Ectodermal cell (in vitro differentiated cells): ENCODE measurements around the gene GPS1.

Experiments used
- H3K27ac ChIP-seq: 2 replicates; pipeline ENCODE4 v1.7.0; 2013; ENCODE audit warnings: mild to moderate bottlenecking, low read depth, low read length; ENCODE audit not compliant: insufficient read depth, poor library complexity, severe bottlenecking
- H3K27me3 ChIP-seq: 2 replicates; pipeline ENCODE4 v1.7.0; 2013; ENCODE audit warnings: mild to moderate bottlenecking, low read length; ENCODE audit not compliant: insufficient read depth, control insufficient read depth, poor library complexity, severe bottlenecking
- H3K36me3 ChIP-seq: one replicate; pipeline ENCODE4 v1.7.0; 2013; ENCODE audit warnings: low read length; ENCODE audit not compliant: control insufficient read depth, insufficient read depth
- H3K4me1 ChIP-seq: one replicate; pipeline ENCODE4 v1.7.0; 2013; ENCODE audit warnings: low read length; ENCODE audit not compliant: control insufficient read depth, insufficient read depth
- H3K4me3 ChIP-seq: 2 replicates; pipeline ENCODE4 v1.7.0; 2013; ENCODE audit warnings: low read depth, low read length, control low read depth; ENCODE audit not compliant: insufficient read depth
- H3K9me3 ChIP-seq: 2 replicates; pipeline ENCODE4 v1.7.0; 2013; ENCODE audit warnings: mild to moderate bottlenecking, low read length, moderate library complexity; ENCODE audit not compliant: control insufficient read depth
- WGBS, 2 experiments: methylation state at CpG; one replicate each; pipeline ENCODE4 v1.1.7; 2013; ENCODE audit warnings: missing lambda C conversion rate in 2 of 2; 5-methylcytosine and 5-hydroxymethylcytosine counted together

Gene GPS1

DNA sequence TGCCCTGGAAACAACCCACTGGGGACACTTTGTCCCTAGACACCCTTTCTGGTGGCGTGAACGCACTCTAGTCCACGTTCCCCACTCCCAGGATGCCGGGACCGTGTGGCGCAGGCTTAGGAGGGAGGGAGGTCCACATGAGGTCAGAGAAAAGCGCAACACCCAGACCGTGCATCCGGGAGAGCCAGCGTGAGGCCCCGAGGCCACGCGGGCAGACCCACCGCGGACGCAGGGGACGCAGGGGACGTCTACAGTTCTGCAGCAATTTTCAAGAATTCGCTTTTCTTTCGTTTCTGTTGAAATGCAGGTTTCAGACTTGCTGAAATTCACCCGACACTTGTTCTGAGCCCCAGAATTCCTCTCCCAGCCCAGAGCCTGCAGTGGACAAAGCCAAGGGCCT is 4.8 kb upstream of the GPS1 start:
- Histone ChIP-seq H3K9me3 (no peaks in the 10 kb centered on the region), H3K27ac (no peak overlapping the region), H3K4me1 (peaks cover 5% of the 10 kb centered on the region), H3K36me3 (peaks cover 3% of the 10 kb centered on the region), H3K27me3 (no peaks in the 10 kb centered on the region), H3K4me3 (no peak overlapping the region)
- WGBS, 2 experiments, result 95% methylated on average over 21 of the region's 21 CpGs

- peaks cover 3% of the 10 kb centered on the region for H3K36me3 ChIP-seq
Measured at GRCh38 chr17:82047379-82047778, 4.3 kb upstream of the GPS1 start.

GRCh38 chr17:82047914-82048570 is 3.7 kb upstream of the GPS1 start:
- 88 to 92% methylated on average over 25 of the region's 25 CpGs for WGBS, 2 experiments
- Histone ChIP-seq H3K4me3 (no peak overlapping the region), H3K4me1 (peaks cover 7% of the 10 kb centered on the region), H3K27me3 (no peaks in the 10 kb centered on the region), H3K36me3 (peaks cover 3% of the 10 kb centered on the region), H3K9me3 (no peaks in the 10 kb centered on the region), H3K27ac (no peak overlapping the region)

More at GRCh38 chr17:82047379-82047778, 4.3 kb upstream of the GPS1 start:
- 93 to 95% methylated on average over 24 of the region's 24 CpGs for WGBS, 2 experiments
- H3K4me3 ChIP-seq, result no peak overlapping the region
- H3K4me1 ChIP-seq, result peaks cover 5% of the 10 kb centered on the region
- H3K27me3 ChIP-seq, result no peaks in the 10 kb centered on the region
- H3K27ac ChIP-seq, result no peak overlapping the region
- no peaks in the 10 kb centered on the region for H3K9me3 ChIP-seq

DNA sequence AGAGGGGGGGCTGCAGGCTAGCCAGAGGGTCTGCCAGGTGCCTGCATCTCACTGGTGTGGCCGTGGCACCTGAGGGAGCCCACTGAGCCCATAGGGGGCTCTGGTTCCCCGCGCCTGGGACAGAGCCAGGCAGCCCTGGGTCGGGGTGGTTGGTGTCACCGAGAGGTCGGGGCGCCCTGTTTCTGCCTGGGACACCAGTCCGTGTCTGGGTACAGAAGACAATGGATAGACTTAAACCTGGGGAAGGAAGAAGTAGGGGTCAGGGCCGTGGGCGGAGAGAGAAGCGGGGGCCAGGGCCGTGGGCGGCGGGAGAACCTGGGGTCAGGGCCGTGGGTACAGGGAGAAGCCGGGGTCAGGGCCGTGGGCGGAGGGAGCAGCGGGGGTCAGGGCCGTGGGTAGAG is 3.1 kb upstream of the GPS1 start:
- Histone ChIP-seq H3K36me3 (peaks cover 4% of the 10 kb centered on the region), H3K9me3 (no peaks in the 10 kb centered on the region), H3K4me1 (peaks cover 8% of the 10 kb centered on the region), H3K27me3 (no peaks in the 10 kb centered on the region), H3K4me3 (no peak overlapping the region), H3K27ac (no peak overlapping the region)
- WGBS, 2 experiments, result 92 to 95% methylated on average over 20 of the region's 20 CpGs

DNA sequence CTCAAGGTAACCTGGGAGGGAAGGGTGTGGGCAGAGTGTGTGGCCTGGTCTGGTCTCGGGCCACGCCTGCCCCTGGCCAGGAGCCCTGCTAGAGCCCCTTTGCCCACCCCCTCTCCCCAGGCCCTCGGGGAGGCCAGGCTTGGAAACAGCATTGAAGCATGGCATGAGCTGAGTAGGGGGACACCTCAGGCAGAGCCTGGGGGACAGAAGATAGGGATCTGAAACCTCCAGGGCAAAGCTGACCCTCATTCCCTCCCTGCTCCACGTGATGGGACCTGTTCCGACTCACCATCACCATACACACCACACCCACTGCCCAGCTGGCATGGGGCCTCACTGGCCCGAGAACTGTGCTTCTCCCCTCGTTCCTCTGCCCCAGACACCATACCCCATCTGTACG is 2.6 kb upstream of the GPS1 start:
- Histone ChIP-seq H3K27ac (no peak overlapping the region), H3K4me3 (no peak overlapping the region), H3K9me3 (no peaks in the 10 kb centered on the region), H3K36me3 (peaks cover 9% of the 10 kb centered on the region), H3K4me1 (peaks cover 8% of the 10 kb centered on the region), H3K27me3 (no peaks in the 10 kb centered on the region)
- WGBS, 2 experiments, result 90 to 93% methylated on average over 8 of the region's 8 CpGs

DNA sequence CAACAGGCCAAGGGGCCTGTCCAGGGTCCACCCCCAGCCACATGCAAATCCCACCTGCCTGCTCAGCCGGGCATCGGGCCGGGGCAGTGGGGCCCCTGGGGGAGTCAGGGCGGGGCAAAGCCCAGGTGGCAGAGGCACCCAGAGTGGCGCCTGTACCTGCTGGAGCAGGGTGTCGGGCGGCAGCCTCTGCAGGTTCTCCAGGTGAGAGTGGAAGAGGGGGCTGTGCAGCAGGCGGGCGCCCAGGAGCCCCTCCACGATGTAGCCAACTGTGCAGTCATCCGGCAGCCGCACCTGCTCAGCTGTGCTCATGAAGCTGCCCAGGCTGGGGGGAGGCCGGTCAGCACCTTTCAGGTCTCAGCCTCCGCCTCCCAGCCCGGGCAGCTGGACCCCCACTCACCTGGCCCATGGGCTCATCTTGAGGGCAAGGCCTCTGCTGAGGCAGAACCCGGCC is 2.2 kb upstream of the GPS1 start:
- Histone ChIP-seq H3K27ac (no peak overlapping the region), H3K9me3 (no peaks in the 10 kb centered on the region), H3K27me3 (no peaks in the 10 kb centered on the region), H3K36me3 (peaks cover 14% of the 10 kb centered on the region), H3K4me3 (no peak overlapping the region), H3K4me1 (peaks cover 8% of the 10 kb centered on the region)
- WGBS, 2 experiments, result 96% methylated on average over 16 of the region's 16 CpGs

- H3K4me1 ChIP-seq, result peaks cover 8% of the 10 kb centered on the region
- no peaks in the 10 kb centered on the region for H3K27me3 ChIP-seq
- peaks cover 21% of the 10 kb centered on the region for H3K36me3 ChIP-seq
- H3K4me3 ChIP-seq, result peak overlapping the region; percentile 62
- 92 to 93% methylated on average over 28 of the region's 28 CpGs for WGBS, 2 experiments
- no peak overlapping the region for H3K27ac ChIP-seq
- H3K9me3 ChIP-seq, result no peaks in the 10 kb centered on the region
Measured at GRCh38 chr17:82050152-82050760, 1.4 kb upstream of the GPS1 start.

DNA sequence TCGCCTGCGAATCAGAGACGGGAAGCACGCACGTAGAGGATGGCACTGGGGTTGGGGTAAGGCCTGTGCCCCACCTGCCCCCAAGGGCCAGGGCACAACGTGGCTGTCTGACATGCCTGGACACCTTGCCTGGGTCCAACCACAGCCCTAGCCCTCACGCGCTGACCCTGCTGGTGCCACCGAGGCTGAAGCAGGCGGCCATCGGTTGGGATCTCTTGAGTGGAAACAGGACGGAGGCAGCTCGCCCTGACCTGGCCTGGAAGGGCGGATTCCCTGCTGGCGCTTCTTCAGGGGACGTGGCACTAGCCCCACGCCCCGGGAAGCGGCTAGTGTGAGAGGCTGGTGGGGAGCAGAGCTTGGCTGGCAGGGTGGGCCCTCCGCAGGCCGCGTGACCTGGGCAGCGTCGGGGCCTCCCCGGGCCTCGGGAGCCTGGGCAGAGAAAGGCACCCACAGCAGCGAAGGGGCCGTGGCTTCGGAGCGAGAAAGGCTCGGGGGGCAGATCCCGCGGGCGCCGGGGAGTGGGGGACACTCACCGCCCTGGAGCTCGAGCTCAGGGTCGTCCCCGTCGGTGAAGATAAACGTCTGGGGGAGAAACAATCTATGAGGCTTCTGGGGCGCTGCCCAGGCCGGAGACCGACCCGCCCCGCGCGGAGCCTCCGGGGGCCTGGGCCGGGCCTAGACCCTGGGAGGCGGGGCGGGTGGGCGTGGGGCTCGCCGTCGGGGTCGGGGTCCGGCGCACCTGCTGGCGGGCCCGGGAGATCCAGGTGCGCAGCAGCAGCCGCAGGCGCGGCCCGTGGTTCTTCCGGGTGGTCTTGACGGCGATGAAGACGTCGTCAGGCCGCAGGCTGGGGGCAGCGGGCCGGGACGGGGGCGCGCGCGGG is 697 bp upstream of the GPS1 start:
- Histone ChIP-seq H3K9me3 (no peaks in the 10 kb centered on the region), H3K27ac (no peak overlapping the region), H3K27me3 (no peaks in the 10 kb centered on the region), H3K4me1 (peaks cover 8% of the 10 kb centered on the region), H3K4me3 (peak overlapping the region; percentile 62), H3K36me3 (peaks cover 26% of the 10 kb centered on the region)
- WGBS, 2 experiments, result 20 to 22% methylated on average over 79 of the region's 79 CpGs

DNA sequence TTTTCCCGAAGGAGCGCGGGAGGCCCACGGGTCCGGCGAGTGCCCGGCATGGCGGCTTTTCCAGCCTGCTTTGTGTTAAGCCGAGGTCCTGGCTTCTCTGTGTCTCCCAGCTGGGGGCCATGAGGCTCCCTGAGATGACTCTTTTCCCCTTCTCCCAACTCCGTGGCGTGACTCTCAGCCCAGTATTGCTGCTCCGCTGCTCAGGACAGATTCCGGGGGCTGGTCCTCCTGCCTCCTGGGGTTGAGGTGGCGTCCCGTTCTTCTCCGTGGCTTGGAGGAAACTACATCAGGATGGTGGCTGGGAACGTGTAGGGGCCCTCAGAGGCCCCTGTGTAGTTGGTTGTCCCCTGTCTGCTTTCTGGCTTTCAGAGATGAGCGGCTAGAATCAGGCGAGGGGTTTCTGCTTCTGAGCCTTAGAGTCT is 951 bp downstream of the GPS1 start:
- H3K9me3 ChIP-seq, result no peaks in the 10 kb centered on the region
- peaks cover 8% of the 10 kb centered on the region for H3K4me1 ChIP-seq
- 33 to 38% methylated on average over 19 of the region's 19 CpGs for WGBS, 2 experiments
- peaks cover 42% of the 10 kb centered on the region for H3K36me3 ChIP-seq
- no peak overlapping the region for H3K27ac ChIP-seq
- peak overlapping the region; percentile 62 for H3K4me3 ChIP-seq
- H3K27me3 ChIP-seq, result no peaks in the 10 kb centered on the region

DNA sequence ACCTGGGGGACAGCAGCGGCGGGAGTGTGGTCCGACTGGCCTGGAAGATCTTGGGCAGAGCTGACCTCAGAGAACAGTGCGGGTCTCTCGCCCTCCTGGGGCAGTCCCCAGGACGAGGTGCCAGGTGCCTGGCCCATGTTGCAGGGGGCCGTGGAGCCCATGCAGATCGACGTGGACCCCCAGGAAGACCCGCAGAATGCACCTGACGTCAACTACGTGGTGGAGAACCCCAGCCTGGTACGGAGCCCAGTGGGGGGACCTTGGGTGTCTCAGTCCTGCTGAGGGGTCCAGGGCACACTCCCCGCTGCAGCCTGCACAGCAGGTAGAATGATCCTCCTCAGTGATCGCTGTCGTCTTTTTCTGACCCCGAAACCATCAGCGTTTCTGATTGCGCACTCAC is 1.4 kb downstream of the GPS1 start:
- Histone ChIP-seq H3K27me3 (no peaks in the 10 kb centered on the region), H3K4me1 (peaks cover 8% of the 10 kb centered on the region), H3K9me3 (no peaks in the 10 kb centered on the region), H3K4me3 (peak overlapping the region; percentile 62), H3K27ac (no peak overlapping the region), H3K36me3 (peaks cover 47% of the 10 kb centered on the region)
- WGBS, 2 experiments, result 93% methylated on average over 19 of the region's 19 CpGs
